Measurements from ENCODE around the gene SLC25A13. TPM values are rescaled to one million over a fixed set of nuclear protein-coding genes. Genes with fewer than 3 reads are reported as not detected.

Gene SLC25A13
- total RNA-seq, 4 donors from 2014 or later: 24.2 to 51.1 (median 24.7) TPM

GRCh38 chr7:96075510-96076349 is 246.2 kb downstream of the SLC25A13 start:
- ATAC-seq (ENCODE audit: low FRiP score): peak; percentile 88
- peak; percentile 24 for DNase-seq (ENCODE audit: low spot score)
- no peak for TF ChIP-seq CTCF (IDR thresholded peaks at IDR 0.05)

DNA sequence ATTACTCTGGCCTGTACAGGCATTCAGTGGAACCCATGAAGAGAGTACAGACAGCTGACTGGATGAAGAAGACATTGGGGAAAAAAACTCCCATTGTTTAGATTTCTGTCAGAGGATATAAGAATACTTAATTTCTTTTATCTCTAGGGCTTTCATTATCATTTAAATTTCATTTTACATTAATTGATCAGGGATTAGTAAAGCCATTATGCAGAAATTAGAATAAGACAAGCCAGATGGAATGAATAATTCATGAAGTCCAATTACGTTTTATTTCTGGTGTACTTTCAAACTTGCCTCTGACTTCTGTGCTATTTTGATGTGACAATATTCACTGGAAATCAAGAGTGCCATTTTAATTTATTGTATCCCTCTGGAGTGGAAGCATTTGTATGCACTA is 247.0 kb downstream of the SLC25A13 start:
- ATAC-seq (ENCODE audit: low FRiP score): no peak
- DNase-seq (ENCODE audit: low spot score): no peak
- no peak for TF ChIP-seq CTCF (IDR thresholded peaks at IDR 0.05)

Small RNA genes within 50 kb of the gene (small RNA-seq; reads per million reads assigned to genes)
- not detected for gene AC084368.1
- gene MIR591: not detected
- gene RNU6-364P: not detected
- not detected for gene RNU6-532P

Data from omental fat pad (tissue), 4 donors.